Thyroid gland (tissue), 4 donors: ENCODE data around the gene MYH6. TPM values are rescaled to one million over a fixed set of nuclear protein-coding genes. Genes with fewer than 3 reads are reported as not detected.

Source experiments
- DNase-seq, 2 donors: peaks; one replicate each; pipeline ENCODE4 v3.0.0-alpha.2; 2019
- H3K27ac ChIP-seq, 3 donors: fragments of 200-600 bp; sonication (generic); 1 replicate in 2 of 3; 2 replicates in 1 of 3; pipeline ENCODE4 v1.5.1; 2016 to 2019; ENCODE audit warnings: mild to moderate bottlenecking in 1 of 3, moderate library complexity in 1 of 3
- H3K27me3 ChIP-seq: fragments of 200-600 bp; sonication (generic); one replicate; pipeline ENCODE4 v1.5.1; 2019
- H3K36me3 ChIP-seq, 2 donors: fragments of 200-600 bp; sonication (generic); one replicate each; pipeline ENCODE4 v1.5.1; 2016 to 2019
- H3K4me1 ChIP-seq, 2 donors: fragments of 200-600 bp; sonication (generic); one replicate each; pipeline ENCODE4 v1.5.1; 2017 to 2019
- H3K4me3 ChIP-seq, 3 donors: fragments of 200-600 bp; sonication (generic); replicated peaks in 1 of 3; 1 replicate in 2 of 3; 2 replicates in 1 of 3; pipeline ENCODE4 v1.5.1; 2016; ENCODE audit warnings: mild to moderate bottlenecking in 1 of 3
- H3K9me3 ChIP-seq: fragments of 200-600 bp; sonication (generic); one replicate; pipeline ENCODE4 v1.5.1; 2017
- POLR2A ChIP-seq, 2 donors: fragments of 450-650 bp; IDR thresholded peaks; one replicate each; pipeline ENCODE4 v1.6.1; 2017; ENCODE audit warnings: antibody characterized with exemption in 2 of 2, mild to moderate bottlenecking in 2 of 2, moderate library complexity in 1 of 2
- WGBS, 2 donors: methylation state at CpG; one replicate each; pipeline ENCODE4 v1.1.5; 2017; 5-methylcytosine and 5-hydroxymethylcytosine counted together
- intact Hi-C: fragments of 100-400 bp; cut with DNase I; formaldehyde crosslinking; loops from one replicate; pipeline ENCODE4 v1.15.1; 2023
- total RNA-seq, 4 donors: library from RNA; depleted of rRNA; stranded (reverse); fragments of >200 nt; gene quantifications; one replicate each; pipeline ENCODE4 v1.2.3, GENCODE V29; 2016
- TF ChIP-seq, protein P1 (sequence below), 6 experiments: fragments of 200-600 bp in 3 of 6; fragments of 450-650 bp in 3 of 6; sonication (generic) in 3 of 6; IDR thresholded peaks; one replicate each; pipeline ENCODE4 v1.5.1; 2016 to 2019; ENCODE audit warnings: antibody characterized with exemption in 6 of 6, mild to moderate bottlenecking in 2 of 6, inconsistent platforms in 1 of 6, moderate library complexity in 1 of 6

Gene MYH6
- total RNA-seq, 4 donors from 2014 or later, result not detected

DNA sequence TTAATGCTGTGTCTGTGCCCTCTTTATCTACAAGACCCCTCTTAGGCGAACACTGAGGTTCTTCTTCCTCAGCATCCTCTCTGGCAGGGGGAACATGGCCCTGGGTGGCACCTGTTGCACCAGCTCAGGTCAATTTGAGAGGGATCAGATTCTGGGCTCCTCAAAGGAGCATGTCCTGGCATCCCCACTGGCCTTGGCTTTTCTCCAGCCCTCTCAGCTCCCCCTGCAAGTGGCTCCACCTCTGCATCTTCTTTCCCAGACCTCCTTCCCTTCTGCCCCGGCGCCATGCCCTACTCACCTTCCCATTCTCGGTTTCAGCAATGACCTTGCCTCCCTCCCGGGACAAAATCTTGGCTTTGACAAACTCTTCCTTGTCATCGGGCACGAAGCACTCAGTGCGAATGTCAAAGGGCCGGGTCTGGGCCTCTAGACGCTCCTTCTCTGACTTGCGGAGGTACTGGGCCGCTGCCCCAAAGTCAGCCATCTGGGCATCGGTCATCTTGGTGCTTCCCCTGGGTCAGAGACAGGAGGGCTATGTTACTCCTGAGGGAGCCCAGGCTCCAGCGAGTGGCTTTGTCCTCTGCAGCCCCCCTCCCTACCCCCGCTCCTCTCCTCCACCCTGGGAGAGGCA, 1.2 kb downstream of the MYH6 start:
- 85 to 89% methylated on average over 15 of the region's 15 CpGs for WGBS, 2 donors
- Histone ChIP-seq H3K36me3 (no peaks in the 10 kb centered on the region), H3K27ac (no peak overlapping the region), H3K27me3 (no peaks in the 10 kb centered on the region), H3K4me3 (no peak overlapping the region), H3K4me1 (no peaks in the 10 kb centered on the region), H3K9me3 (no peaks in the 10 kb centered on the region)
- DNase-seq, result no peak
- TF ChIP-seq, protein P1, sequence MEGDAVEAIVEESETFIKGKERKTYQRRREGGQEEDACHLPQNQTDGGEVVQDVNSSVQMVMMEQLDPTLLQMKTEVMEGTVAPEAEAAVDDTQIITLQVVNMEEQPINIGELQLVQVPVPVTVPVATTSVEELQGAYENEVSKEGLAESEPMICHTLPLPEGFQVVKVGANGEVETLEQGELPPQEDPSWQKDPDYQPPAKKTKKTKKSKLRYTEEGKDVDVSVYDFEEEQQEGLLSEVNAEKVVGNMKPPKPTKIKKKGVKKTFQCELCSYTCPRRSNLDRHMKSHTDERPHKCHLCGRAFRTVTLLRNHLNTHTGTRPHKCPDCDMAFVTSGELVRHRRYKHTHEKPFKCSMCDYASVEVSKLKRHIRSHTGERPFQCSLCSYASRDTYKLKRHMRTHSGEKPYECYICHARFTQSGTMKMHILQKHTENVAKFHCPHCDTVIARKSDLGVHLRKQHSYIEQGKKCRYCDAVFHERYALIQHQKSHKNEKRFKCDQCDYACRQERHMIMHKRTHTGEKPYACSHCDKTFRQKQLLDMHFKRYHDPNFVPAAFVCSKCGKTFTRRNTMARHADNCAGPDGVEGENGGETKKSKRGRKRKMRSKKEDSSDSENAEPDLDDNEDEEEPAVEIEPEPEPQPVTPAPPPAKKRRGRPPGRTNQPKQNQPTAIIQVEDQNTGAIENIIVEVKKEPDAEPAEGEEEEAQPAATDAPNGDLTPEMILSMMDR (IDR thresholded peaks at IDR 0.05), result no peak
- intact Hi-C loops, result no loop called here

DNA sequence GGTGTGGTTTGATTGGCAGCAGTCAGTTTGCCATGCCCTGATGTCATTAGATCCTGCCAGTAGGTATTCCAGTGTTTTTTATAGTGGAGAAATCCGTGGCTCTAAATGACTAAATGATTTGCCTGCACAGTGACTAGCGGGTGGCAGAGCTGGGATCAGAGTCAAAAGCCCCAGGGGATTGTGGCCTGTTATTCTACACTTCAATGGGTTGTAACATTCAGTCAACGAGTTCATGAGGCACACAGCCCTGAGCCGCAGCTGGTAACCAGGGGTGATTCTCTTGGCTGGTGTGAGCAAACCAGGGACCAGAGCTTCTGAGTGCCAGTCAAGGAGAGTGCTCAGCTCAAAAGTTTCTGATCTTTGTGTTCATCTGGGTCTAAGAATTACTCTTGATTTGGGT, 1.8 kb downstream of the MYH6 start:
- no peaks in the 10 kb centered on the region for H3K36me3 ChIP-seq
- no peak overlapping the region for H3K27ac ChIP-seq
- no peak overlapping the region for H3K4me3 ChIP-seq
- H3K4me1 ChIP-seq, result no peaks in the 10 kb centered on the region
- no peak for TF ChIP-seq POLR2A (IDR thresholded peaks at IDR 0.05)
- TF ChIP-seq, protein P1 (IDR thresholded peaks at IDR 0.05), result no peak
- H3K27me3 ChIP-seq, result no peaks in the 10 kb centered on the region
- WGBS, 2 donors, result 36 to 37% methylated on average over 4 of the region's 4 CpGs
- intact Hi-C loops, result no loop called here
- DNase-seq, result no peak
- H3K9me3 ChIP-seq, result no peaks in the 10 kb centered on the region

DNA sequence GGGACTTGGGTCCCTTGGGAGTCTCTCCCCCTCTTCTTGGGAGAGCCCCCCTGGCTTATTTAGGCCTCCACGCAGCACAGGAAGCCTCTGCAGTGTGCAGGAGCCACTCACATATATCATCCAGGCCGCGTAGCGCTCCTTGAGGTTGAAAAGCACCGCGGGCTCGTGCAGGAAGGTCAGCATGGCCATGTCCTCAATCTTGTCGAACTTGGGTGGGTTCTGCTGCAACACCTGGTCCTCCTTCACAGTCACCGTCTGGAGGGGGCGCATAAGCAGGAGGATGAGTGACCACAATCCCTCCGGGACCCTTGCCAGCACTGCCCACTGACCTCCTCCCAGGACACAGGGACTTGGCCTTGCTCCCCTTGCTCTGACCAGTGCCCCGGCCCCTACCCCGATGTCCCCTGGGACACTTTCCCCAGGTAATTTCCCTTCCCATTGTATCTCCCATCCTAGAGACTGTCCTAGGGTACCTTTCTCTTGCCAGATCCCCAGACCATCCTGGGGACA, 2.5 kb downstream of the MYH6 start:
- Histone ChIP-seq H3K27me3 (no peaks in the 10 kb centered on the region), H3K4me1 (no peaks in the 10 kb centered on the region), H3K4me3 (no peak overlapping the region), H3K27ac (no peak overlapping the region), H3K9me3 (no peaks in the 10 kb centered on the region), H3K36me3 (no peaks in the 10 kb centered on the region)
- intact Hi-C loops, result no loop called here
- DNase-seq, result no peak
- 84 to 90% methylated on average over 13 of the region's 13 CpGs for WGBS, 2 donors
- no peak for TF ChIP-seq POLR2A (IDR thresholded peaks at IDR 0.05)
- TF ChIP-seq, protein P1 (IDR thresholded peaks at IDR 0.05), result no peak

DNA sequence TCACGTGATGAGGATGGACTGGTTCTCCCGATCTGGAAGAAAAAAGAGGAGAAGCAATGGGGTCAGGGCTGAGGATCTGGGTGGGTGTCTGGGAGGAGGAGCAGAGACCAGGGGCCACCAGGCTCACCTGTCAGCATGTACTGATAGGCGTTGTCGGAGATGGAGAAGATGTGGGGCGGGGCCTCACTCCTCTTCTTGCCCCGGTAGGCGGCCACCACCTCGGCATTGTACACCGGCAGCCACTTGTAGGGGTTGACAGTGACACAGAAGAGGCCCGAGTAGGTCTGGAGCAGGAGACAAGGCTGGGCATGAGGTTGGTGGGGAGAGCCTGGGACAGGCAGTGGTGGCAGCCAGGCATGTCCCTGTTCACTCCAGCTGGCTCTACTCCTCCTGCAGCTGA, 3.0 kb downstream of the MYH6 start:
- TF ChIP-seq, protein P1 (IDR thresholded peaks at IDR 0.05), result no peak
- no peak for TF ChIP-seq POLR2A (IDR thresholded peaks at IDR 0.05)

DNA sequence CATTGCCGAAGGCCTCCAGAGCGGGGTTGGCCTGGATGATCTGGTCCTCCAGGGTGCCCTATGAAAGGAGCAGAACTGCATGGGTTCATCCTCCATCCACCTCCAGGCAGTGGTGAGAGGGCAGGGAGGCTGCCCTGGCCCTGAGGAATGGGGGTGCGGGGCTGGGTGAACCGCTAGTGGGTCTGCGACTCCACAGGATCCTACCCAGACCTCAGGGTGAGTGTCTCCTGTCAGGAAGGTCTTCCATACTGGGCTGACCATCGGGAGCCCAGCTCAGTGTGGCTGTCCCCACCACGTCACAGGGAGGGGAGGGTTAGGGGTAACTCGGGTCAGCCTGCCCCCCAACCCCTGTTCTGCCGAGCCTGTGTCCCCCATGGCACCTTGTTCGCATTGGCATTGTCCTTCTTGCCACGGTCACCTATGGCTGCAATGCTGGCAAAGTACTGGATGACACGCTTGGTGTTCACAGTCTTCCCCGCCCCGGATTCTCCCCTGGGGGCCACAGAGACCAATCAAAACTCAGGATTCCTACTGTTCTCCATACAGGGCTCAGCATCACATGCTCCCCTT, 3.7 kb downstream of the MYH6 start:
- no peak for DNase-seq
- no peak for TF ChIP-seq POLR2A (IDR thresholded peaks at IDR 0.05)
- TF ChIP-seq, protein P1 (IDR thresholded peaks at IDR 0.05), result no peak
- Histone ChIP-seq H3K4me1 (no peaks in the 10 kb centered on the region), H3K27me3 (no peaks in the 10 kb centered on the region), H3K27ac (no peak overlapping the region), H3K9me3 (no peaks in the 10 kb centered on the region), H3K4me3 (no peak overlapping the region), H3K36me3 (no peaks in the 10 kb centered on the region)
- intact Hi-C loops, result no loop called here
- WGBS, 2 donors, result 81 to 84% methylated on average over 9 to 14 of the region's 14 CpGs

More for the DNA sequence above, 3.0 kb downstream of the MYH6 start:
- Histone ChIP-seq H3K9me3 (no peaks in the 10 kb centered on the region), H3K4me3 (no peak overlapping the region), H3K27ac (no peak overlapping the region), H3K4me1 (no peaks in the 10 kb centered on the region), H3K27me3 (no peaks in the 10 kb centered on the region), H3K36me3 (no peaks in the 10 kb centered on the region)
- WGBS, 2 donors, result 67 to 79% methylated on average over 10 of the region's 10 CpGs
- intact Hi-C loops, result no loop called here
- DNase-seq, result no peak
